Stimulated activated CD4-positive, alpha-beta T cell treated with anti-CD3 and anti-CD28 coated beads, Interleukin-1b, Interleukin-23, amount 100 ng/mL, for 48 hours (primary cell): ENCODE measurements around the gene MUC2.

Experiments
- DNase-seq: peaks from one replicate; pipeline ENCODE4 v3.0.0-alpha.2; 2020

Gene MUC2

DNA sequence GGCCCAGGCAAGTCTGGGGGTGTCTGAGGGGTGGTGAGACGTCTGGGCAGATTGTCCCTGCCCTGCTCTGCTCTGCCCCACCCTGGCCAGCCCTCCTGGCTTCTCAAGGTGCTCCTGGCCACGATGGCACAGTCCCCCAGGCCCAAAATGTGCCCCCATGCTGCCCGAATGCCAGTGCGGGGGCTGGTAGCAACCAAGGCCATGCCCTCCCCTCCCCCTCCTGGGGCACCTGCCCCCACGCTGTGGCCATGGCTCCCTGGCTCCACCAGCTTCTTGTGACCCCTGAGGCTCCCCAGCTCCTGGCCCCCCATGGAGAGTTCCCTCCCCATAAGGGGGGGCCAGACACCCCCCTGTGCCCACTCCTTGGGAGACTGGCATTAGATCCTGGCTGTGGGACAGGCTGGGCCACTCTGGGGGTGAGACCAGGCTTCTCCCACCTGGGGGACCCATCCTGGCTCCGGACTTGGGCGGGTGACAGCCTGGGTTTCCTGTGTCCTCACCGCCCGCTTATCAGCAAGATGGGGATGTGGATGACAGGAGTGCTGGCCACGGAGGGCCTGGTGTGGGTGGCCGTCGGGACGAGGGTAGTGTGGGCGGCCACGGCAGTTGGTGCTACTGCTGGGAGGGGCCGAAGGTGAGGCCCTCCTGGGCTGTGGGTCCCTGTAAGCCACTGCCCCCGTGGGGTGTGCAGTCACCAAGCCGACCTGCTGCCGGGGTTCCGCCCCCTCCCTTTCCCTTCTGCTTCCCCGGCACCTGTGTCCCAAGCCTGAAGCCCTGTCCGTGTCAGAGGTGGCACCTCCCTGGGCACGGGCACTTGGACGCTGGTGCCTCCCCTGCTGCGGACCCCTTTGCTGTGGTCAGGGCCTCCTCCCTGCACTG lies 22.3 kb upstream of the MUC2 start:
- no peak for DNase-seq

DNA sequence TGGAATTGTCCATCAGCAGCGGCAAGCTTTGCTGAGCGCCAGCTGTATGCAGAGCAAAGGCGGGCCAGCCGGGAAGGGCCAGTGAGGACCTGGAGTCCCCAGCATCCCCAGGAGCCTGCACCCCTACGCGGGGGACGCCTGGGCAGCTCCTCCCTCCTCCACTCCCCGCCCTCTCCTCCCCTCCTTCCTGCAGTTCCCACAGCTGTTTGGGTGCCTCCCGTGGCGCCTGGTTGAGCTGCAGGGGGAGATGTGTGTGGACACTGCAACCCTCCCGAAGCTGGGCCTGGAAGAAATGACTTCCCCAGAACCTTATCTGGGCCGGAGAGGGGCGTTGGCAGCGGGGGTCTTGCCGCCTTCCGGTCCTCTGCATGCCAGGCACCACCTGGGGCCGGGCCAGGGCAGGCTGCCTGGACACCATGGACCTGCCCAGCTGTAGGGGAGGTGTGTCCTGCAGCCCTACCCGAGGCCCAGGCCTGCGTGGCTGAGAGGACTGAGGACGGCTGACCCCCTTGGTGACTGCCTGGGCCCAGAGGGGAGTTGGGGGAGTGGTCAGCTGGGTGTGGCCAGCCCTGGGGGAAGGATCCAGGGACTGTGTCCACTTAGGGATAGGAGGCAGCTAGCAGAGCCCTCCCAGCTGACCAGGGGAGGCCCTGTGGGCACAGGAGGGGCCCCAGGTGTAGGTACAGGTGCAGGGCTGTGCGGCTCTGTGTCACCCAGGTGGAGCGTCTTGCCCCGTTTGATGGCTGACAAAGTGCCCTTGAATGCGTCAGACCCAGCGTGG lies 21.4 kb upstream of the MUC2 start:
- no peak for DNase-seq

DNA sequence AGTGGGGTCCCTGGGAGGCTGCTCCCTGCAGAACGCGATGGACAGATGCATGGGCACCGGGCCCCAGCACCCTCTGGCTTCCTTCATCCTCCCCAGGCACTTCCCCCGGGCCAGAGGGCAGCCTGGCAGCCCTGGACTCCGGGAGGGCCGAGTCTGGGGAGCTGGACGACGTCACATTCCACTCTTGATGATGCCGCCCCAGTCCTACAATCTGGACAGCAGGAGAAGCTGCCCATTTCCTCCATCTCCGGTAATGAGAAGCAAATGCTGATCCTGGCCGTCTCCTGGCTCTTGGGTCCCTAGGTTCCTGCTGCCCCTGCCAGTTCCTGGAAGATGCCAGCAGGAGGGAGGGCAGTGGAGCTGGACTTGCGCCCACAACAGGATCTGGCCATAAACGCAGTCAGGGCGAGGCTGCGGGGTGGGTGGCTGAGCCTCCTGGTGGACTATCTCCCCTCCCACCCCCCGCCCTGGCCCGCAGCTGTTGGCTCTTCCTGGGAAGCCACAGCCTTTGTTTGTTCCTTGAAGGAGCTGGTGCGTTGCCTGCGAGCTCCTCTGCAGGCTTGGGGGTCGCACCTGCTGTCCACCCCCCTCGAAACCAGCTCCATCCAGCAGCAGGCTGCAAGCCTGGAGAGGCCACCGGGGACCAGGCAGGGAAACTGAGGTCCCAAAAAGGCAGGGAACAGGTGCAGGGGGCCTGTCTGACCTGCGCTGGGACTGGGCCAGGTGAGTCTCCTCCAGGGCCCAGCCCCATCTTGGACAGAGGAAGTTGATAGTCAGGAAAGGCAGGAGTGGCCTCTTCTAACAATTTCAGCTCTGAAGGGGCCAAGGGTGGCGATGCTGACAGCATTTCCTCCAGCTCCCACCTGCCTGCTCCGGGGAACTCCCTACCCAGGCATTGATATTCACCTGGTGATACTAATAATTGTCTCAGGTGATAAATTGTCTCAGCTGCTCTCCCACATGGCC lies 20.2 kb upstream of the MUC2 start:
- no peak for DNase-seq

DNA sequence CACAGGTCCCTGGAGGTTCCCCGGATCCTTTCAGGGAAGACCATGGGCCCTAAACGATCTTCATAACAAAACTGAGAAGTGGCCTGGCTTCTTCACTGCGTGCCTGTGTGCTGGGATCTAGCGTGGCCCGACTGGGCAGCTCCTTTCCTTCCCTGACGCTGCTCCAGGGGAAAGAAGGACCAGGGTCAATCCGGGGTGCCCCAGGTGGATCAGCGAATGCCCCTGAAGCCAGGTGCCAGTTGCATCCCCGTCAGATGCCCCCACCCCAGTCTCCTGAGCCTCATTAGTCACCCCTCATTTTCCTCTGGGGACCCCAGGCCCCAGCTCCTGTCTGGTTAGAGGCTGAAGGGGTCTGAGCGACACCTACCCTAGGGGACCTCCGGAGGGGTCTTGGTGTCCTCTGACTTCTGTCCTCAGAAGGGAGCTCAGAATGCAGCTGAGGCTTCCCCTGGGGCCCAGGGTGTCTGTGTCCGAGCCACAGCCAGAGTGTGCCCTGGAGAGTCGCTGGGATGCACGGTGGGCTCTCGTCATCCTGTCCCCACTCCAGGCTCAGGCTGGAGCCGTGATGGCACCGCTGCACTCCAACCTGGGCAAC lies 19.5 kb upstream of the MUC2 start:
- no peak for DNase-seq

DNA sequence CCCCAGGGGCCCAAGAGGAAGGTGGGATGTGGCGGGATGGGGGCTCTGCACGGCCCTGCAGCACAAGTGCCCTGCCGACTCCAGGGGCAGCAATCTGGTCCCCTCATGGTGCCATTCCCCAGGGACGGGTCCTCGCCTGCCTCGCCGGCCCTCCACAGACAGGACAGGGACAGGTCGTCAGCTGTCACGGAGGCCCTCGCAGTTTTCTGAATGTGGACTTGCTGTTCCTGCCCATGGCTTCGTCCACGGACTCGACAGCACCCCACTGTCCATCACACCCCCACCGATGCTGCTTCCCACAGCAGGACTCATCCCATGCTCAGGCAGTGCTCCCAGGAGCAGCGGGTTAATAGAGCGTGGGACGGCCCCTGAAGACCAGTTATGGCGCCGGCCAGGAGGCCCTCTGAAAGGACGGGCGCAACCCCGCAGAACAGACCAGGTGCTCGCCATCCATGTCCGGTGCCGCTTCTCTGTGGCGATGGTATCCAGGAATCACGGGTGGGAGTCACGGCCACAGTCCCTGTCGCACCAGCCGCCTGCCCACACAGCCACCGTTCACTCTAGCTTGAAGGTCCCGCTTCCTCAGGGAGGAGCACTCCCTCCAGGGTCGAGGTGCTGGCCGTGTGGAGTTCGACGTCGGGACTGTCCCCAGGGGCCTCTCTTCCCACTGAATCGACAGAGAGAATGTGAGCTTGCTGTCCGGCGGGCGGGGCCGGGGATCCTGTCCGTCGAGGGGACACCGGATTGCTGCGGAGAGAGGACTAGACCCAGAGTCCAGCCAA lies 18.5 kb upstream of the MUC2 start:
- no peak for DNase-seq

DNA sequence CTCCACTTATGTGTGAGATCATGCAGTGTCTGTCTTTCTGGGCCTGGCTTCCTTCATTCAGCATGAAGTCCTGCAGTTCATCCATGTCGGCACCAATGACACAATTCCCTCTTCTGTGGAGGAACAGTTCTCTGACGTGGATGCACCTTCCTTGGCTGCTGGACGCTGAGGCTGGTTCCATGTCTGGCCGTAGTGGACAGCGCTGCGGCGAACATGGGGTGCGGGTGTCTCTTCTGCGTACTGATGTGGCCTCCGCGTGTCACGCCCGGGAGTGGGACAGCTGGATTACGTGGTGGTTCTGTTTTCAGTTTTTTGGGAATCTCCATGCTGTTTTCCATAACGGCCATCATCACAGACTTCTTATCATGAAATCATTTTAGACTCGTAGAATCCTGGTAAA lies 16.9 kb upstream of the MUC2 start:
- no peak for DNase-seq

DNA sequence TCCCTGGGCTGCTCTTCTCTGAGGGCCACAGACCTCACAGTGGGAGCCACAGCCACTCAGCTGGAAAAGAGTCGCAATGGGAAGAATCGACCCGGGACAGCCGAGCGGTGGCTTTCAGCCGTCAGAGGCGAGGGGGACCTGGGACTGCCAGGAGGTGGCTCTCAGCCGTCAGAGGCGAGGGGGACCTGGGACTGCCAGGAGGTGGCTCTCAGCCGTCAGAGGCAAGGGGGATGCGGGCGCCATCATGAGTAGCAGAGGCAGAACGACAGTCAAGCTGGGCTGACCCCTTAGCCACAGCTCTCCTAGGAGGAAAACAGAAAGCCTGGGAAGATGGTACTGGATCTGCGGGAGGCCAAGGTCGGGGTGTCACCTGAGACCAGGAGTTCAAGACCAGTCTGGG lies 14.9 kb upstream of the MUC2 start:
- no peak for DNase-seq

DNA sequence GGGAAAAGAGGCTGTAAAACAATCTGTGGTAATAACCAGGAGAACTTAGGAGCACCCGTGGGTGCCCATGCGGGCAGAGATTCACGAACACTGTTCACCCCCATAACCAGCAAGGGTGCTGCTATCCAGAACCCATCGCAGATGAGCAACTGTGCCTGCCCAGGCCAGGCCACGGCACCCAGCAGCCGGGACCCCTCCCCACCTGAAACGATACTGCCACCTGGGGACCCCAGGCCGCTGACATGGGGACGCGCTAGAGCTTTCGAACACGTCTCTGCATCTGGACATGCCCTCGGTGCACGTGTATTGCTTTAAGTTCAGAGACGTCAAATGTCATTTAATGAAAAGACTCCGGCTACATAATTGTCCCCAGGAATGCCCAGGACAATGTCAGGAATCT lies 14.3 kb upstream of the MUC2 start:
- no peak for DNase-seq

DNA sequence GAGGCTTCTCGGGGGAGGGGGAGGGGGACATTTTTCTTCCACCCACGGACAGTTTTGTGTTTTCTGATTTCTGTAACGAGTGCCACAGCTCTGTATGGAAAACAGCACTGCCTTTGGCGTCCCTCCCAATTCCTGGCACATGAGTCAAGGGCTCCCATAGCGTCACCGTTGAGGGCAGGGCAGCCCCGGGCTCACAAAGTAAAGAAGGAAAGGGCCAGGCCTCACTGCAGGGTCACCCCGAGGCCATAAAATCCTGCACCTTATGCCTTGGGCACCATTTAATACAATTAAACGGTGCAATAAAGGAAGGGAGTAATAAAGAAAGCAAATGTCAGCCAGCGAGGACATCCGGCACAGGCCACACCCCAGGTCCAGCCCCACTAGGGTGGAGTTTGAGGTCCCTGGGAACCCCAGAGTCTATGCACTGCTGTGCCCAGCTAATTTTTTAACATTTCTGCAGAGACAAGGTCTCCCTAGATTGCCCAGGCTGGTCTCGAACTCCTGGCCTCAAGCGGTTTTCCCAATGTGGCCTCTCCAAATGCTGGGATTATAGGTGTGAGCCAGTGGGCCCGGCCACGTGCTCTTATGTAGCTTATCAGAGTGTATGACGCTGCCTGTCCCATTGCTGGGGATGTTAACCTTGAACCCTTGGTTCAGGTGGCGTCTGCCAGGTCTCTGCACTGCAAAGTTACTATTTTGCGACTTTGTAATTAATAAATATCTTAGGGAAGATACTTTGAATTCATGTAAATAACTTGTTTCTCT lies 13.6 kb upstream of the MUC2 start:
- DNase-seq = no peak

DNA sequence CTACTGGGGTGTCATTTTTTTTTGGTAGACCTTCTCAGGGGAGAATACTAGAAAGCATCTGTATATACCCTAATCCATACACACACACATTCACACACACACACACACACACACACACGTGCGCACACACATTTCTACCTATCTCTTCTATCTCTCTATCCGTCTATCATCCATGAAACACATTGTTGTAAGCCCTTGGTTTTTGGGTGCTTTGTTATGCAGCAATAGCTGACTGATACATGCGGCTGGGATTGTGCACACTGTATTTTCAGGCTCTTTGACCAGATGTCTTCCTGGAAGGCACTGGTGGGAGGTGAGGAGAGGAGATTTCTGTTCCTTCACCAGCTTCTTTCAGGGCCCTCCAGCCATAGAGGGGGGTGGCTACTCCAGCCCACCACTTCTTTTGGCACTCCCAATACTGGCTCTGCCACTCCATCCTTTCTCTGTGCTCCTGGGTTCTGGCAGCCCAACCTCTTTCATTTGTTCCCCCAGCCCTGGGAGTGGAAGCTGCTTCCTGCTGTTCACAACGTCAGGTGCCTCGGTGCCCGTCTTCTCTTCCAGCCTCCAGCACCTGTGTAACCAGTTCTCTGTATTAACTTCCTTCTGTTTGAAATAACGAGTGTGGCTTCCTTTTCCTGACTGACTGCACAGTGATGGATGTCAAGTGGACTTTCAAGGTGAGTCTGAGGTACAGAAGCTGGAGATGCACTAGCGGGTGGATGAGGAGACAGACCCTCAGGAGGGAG lies 12.4 kb upstream of the MUC2 start:
- no peak for DNase-seq

DNA sequence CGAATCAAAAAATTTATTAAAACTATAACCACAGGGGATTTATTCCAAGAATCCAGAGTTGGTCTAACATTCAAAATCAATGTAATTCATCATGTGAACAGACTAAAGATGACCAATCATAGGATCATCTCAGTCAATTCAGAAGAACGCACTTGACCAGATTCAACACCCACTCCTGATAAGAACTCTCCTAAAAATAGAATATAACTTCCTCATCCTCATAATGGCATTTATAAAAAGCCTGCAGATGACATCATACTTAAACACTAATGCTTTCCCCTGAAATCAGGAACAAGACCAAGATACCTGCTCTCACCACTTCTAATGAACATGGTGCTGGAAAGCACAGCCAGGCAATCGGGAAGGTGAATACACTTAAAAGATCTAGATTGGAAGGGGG lies 10.5 kb upstream of the MUC2 start:
- DNase-seq = no peak

DNA sequence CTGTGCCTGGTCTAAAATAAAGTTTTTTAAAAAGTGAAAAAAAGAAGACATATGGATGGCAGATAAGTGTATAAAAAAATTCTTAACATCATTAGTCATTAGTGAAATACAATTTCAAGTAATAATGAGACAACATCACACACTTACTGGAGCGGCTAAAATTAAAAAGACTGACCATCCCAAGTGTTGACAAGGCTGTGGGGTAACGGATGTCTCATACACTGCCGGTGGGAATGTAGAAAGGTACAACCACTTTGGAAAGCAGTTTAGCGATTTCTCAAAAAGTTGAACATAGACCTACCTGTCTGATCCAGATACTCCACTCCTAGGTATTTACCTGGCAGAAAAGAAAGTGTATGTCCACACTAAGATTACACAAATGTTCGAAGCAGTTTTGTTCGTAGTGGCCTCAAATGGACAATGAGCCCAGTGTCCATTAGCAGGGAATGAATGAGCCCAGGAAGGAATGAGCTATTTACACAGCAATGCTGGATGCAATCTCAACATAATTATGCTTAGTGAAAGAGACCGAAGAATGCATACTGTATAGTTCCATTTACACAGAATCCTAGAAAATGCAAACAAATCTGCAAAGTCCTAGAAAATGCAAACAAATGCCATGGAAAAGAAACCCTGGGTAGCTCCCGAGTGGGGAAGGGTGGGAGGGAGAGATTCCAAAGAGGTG lies 6.7 kb upstream of the MUC2 start:
- DNase-seq = no peak

DNA sequence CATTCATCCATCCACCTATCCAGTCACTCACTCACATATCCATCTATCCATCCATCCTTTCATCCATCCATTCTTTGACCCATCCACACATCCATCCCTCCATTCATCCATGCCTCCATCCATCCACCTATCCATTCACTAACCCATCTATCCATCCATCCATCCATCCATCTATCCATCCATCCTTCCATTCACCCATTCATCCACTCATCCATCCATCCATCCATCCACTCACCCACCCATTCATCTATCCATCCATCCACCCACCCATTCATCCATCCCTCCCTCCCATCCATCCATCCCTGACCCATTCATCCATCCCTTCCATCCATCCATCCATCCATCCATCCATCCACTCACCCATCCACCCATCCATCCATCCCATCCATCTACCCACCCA lies 4.9 kb upstream of the MUC2 start:
- no peak for DNase-seq

DNA sequence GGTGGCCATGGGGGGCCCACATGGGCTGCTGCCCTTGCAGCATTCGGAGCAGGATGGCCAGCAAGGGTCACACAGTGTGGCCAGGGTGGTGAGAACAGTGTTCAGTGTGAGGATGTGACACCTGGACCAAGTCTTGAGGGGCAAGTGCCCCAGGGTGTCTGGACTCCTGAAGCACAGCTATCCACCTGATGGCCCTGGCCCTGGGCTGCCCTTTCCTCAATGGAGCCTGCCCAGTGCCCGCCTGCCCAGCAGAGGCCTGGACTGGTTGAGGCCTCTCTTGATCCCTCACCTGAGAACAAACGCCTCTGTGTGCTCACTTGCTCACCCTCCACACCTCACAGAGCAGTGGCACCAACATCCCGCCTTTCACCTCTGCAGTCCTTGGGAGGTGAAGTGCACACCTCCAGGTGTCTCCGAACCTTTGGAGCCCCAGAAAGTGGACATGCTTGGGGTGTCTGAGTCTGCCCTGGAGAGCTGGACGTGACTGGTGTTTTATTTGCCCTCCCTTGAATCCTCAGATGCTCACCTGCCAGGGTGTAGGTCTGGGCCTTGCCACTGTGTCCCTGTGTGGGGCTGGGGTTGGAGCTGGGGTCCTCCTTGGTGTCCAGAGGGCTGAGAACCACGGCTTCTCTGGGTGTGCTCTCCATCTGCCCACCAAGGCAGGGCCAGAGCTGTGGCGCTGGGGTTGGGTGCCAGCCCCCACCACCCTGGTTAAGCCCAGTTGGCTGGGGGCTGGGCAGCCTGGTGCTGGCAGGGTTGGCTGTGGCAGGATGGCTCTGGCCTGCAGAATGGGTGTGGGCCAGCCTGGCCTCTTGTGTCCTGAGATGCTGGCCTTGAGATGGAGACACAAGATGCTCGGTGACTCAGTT lies 3.8 kb upstream of the MUC2 start:
- DNase-seq = no peak

DNA sequence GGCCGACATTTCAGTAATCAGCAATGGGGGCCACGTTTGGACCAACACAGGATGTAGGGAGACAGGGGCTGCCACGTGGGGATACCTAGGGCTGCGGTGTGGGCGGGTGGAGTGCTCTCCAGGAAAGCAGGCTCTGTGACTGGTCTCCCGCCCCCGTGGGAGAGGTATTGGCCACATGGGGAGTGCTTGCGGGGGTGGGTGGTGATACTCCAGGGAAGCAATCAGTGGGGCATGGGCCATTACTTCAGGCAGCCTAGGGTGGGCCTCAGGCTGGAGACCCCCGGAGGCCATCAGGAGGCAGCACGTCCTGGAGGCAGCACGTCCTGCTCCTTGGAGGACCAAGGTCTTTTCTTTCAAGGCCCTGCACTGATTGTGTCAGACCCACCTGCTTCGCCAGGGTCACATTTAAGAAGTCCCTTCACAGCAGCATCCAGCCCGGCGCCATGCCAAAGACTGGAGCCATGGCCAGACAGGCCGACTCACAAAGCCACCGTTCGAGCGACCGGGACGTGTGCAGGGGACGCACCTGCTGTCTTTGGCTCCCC lies 3.0 kb upstream of the MUC2 start:
- DNase-seq = no peak

DNA sequence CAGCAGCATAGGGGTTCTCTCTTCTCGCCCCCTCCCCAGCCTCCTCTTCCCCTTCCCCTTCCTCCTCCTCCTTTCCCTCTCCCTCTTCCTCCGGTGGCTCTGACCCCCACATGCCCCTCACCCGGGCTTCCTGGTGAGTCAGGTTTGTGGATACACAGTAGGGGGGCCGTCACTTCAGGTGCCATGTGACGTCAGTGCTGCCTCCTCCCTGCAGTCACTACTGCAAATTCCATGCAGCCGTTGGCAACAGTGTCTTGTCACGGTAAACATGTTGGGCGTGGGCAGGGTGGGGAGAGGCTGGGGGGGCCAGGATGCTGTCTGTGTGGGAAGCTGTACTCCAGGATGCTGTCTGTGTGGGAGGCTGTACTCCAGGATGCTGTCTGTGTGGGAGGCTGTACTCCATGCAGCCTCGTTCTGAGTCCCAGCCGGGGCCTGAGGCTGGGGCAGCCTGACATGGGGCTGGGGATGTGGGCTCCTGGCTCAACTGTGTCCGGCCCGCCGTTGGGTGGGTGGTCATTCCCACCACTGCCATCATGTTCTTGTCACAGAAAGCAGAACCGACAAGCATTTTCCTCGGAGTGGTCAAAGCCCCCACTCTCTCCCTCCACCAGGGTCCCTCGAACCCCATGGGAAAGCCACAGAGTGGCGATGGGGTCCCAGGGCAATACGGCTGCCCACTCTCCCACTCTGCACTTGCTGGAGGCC lies 2.4 kb upstream of the MUC2 start:
- no peak for DNase-seq

DNA sequence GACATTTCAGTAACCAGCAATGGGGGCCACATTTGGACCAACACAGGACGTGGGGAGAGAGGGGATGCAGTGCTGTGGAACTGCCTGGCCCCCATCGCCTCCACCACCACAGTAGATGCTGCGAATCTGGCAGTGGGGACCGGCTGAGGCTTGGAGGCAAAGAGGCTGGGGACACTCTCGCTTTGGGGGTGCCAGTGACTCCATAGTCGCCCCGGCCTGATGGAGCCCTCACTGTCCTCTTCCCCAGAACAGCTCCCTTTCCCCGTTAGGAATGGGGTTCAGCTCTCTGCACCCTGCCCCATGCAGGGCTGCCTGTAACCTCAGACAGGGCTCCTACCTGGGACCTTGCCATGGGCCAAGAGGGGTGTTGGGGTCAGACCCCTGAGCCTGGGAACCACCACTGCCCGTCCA lies 1.8 kb upstream of the MUC2 start:
- DNase-seq = no peak

DNA sequence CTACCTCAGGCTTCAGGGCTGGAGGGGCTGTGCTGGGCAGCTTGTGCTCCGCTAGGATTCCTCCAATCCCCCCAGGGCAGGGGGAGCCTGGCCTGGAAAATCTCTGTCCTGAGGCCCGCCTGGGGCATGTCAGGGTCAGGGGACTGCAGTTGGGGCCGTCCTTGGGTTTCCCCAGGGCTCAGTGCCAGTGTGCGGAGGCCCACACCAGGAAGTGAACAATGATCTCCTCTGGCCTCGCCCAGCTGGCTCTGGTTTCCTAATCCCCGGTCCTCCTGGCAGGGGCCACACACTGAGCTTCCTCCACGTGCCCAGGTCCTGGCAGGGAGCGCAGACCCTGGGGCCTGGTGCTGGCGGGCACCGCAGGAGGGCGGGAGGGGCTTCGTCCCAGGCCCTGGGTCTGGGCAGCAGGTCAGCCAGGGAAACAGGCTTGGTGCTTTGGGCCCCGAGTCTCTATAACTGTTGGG lies 1.4 kb upstream of the MUC2 start:
- DNase-seq = no peak
